Measurements from ENCODE around the gene P3H2. TPM values are rescaled to one million over a fixed set of nuclear protein-coding genes. Genes with fewer than 3 reads are reported as not detected.

Gene P3H2
- total RNA-seq, 1 experiment from 2014 or later: 44.7 TPM

DNA sequence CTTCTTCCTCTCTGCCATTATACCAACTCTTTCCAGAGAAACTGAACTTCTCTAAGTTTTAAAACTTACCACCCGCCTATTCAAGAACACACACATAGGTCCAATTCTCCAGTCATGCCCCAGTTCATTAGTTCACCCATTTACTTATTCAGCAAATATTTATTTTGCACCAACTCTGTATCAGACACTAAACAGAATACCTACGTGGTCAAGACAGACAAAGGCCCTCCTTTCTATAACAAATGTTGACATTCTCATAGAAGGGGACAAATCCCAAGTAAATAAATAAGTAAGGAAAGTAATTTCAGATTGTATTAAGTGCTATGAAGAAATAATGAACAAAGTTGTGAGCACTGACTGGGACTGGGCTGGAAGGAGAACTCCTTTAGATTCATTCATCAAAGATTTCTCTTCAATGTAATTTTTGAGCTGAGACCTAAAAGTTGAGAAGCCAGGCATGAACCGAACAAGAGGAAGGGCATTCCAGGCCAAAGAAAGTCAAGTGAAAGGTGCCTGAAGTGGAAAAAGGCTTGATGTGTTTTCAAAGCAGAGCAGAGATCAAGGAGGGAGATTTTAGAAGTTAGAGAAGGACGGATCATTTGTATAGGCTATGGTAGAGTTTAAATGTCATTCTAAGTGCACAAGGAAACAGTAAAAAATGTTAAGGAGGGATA lies 120.4 kb downstream of the P3H2 start:
- H3K4me3 ChIP-seq (ENCODE audit: insufficient read depth, low read depth, low read length): no peak overlapping the region
- no peaks in the 10 kb centered on the region for H3K36me3 ChIP-seq (replicated peaks; ENCODE audit: control insufficient read depth, insufficient read depth, low read length)
- no peak for DNase-seq
- no peaks in the 10 kb centered on the region for H3K27me3 ChIP-seq (ENCODE audit: control insufficient read depth, insufficient read depth, low read length)

DNA sequence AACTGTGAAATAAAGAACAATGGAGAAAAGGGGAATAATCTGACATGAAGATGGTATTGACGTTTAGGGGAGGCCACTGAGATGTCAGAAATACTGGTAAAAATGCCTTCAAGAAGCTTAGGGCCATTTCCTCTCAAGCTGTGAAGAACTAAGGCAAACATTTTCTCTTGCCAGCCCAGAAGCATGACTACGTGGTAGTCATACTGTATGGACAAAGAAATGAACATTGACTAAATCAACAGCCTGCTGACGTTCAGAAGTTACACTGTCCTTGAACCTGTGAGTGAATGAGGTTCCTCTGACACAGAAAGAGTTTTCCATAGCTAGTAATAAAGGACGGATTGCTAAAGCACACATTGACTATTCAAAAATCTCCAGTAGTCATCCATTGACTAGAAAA lies 121.0 kb downstream of the P3H2 start:
- no peaks in the 10 kb centered on the region for H3K36me3 ChIP-seq (replicated peaks; ENCODE audit: control insufficient read depth, insufficient read depth, low read length)
- no peaks in the 10 kb centered on the region for H3K27me3 ChIP-seq (ENCODE audit: control insufficient read depth, insufficient read depth, low read length)
- H3K4me3 ChIP-seq (ENCODE audit: insufficient read depth, low read depth, low read length): no peak overlapping the region
- no peak for DNase-seq

DNA sequence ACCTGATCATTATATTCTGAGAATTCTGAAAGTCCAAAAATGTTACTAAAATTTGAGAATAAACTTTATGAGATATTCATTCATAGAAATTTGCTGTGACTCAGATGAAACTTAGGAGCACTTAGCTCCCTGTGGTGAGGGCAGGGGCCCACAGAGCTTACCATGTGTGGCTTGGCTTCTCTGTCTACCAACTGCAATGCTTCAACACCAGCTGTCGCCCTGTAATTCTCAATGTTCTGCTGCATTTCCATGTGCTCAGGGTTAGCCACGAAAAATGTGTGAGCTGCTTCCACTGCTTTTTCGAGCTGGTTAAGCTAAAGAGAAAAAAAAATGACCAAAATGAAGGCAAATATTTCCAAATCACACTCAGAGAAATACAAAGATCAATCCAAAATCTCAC lies 125.6 kb downstream of the P3H2 start:
- Histone ChIP-seq H3K4me3 (ENCODE audit: insufficient read depth, low read depth, low read length) (no peak overlapping the region), H3K27me3 (ENCODE audit: control insufficient read depth, insufficient read depth, low read length) (no peaks in the 10 kb centered on the region), H3K36me3 (replicated peaks; ENCODE audit: control insufficient read depth, insufficient read depth, low read length) (no peaks in the 10 kb centered on the region)
- peak; percentile 28 for DNase-seq

DNA sequence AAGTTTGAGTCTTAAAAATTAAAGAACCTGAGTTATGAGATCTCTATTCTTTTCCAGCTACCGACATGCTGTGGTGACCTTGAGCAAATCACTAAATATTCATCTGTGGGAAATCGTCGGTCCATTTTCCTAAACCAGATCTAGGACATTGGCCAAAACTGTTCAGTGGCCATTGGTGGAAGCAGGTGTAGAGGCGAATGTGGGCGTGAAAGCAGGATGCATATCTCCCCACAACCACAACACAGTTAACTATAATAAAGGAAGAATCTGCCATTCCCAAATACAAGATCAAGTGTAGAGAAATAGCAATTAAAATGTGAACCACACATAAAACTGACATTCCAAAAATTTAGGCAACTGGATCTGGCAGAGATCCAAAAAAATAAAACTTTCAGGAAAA lies 129.9 kb downstream of the P3H2 start:
- Histone ChIP-seq H3K4me3 (ENCODE audit: insufficient read depth, low read depth, low read length) (no peak overlapping the region), H3K36me3 (replicated peaks; ENCODE audit: control insufficient read depth, insufficient read depth, low read length) (no peaks in the 10 kb centered on the region), H3K27me3 (ENCODE audit: control insufficient read depth, insufficient read depth, low read length) (no peaks in the 10 kb centered on the region)
- no peak for DNase-seq

DNA sequence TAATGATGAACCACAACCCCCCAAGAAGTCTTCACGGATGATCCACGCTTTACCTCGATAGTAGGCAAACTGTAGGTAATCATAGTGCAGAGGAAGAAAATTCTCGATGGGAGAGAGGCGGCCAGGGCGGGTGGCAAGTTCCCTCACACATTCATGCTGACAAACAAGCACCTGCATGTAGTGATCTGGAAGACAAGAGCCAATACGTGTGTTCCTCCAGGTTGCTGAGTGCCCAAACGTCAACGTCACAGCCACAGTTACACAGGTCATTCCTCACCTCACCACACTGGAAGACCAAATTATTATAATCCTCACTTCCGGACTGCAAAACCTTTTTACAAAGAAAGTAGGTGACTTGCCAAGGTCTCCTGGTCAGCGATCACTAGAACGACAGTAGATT lies 131.8 kb downstream of the P3H2 start:
- no peak for DNase-seq
- Histone ChIP-seq H3K27me3 (ENCODE audit: control insufficient read depth, insufficient read depth, low read length) (no peaks in the 10 kb centered on the region), H3K4me3 (ENCODE audit: insufficient read depth, low read depth, low read length) (no peak overlapping the region), H3K36me3 (replicated peaks; ENCODE audit: control insufficient read depth, insufficient read depth, low read length) (no peaks in the 10 kb centered on the region)

DNA sequence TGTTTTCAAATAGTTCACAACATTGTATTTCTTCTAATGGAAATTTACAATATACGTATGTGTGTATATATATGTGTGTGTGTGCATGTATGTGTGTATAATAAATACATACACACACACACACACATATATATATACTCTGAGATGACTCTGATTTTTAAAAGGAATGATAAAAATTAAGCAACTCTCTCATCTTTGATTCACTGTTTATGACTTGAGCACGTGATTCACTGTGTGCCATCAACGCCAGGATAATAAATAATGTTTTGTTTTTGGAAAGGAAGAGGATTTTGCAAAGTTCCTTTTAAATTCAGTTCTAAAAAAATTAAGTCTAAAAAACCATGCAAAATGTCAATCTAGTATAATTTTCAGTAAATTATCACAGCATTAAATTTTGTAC lies 132.4 kb downstream of the P3H2 start:
- Histone ChIP-seq H3K4me3 (ENCODE audit: insufficient read depth, low read depth, low read length) (no peak overlapping the region), H3K27me3 (ENCODE audit: control insufficient read depth, insufficient read depth, low read length) (no peaks in the 10 kb centered on the region), H3K36me3 (replicated peaks; ENCODE audit: control insufficient read depth, insufficient read depth, low read length) (no peaks in the 10 kb centered on the region)
- DNase-seq: no peak

DNA sequence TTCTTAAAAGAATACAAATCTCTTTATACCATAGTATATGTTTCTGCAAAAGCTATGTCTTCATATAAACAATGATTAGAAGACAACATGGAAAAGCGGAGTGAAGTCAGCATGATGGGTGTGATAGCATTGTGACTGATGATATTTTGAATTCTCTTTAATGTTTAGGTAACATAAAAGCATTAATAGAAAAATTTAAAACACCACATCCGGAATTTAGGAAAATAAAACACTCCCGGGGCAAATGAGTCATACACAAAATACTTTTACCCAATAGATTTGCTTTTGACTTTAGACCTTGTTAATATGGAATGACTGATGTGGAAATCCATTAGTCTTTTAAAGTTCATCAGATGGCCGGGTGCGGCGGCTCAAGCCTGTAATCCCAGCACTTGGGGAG lies 134.7 kb downstream of the P3H2 start:
- DNase-seq: no peak
- no peaks in the 10 kb centered on the region for H3K36me3 ChIP-seq (replicated peaks; ENCODE audit: control insufficient read depth, insufficient read depth, low read length)
- no peak overlapping the region for H3K4me3 ChIP-seq (ENCODE audit: insufficient read depth, low read depth, low read length)
- H3K27me3 ChIP-seq (ENCODE audit: control insufficient read depth, insufficient read depth, low read length): no peaks in the 10 kb centered on the region

DNA sequence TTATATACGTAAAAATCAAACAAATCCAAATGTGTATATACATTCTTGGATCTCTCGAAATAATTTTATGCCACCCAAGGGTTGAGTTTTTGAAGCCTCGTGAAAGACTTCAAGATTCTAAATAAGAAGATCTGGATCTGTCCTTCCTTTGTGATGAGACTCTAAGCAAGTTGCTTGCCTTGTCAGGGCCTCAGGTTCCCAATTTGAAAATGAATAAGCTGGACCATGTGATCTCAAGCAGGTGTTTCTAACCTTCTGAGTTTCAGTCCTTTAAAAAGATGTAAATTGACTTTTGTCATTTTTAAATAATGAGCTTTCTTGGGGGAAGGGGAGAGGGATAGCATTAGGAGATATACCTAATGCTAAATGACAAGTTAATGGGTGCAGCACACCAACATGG lies 137.1 kb downstream of the P3H2 start:
- peak; percentile 35 for DNase-seq

DNA sequence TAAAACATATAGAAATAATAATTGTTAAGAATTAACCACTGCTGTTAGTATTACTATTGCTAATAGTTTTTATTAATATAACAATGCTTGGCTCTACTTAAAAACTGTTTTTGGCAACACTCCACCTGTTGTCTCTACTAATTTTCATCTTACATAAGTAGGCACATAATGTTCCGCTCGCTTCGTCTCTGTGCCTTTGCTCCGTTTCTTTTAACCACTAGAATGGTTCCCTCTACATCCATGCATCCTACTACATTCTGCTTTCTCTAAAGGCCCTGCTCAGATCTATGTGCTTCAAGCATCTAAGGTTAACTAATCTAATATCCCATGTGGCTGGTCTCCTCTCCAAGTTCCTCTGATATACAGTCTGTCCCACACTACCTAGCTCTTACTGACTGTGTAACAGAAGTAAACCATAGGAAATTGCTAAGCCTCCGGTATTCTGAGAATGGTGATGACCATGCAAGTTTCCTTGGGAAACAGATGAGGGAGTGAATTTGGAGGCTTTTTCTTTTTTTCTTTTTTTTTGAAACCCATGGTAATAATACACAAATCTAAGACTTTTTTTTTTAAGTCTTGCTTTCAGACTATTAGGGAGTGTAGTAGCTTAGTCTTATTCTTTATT lies 138.3 kb downstream of the P3H2 start:
- Histone ChIP-seq H3K27me3 (ENCODE audit: control insufficient read depth, insufficient read depth, low read length) (no peaks in the 10 kb centered on the region), H3K36me3 (replicated peaks; ENCODE audit: control insufficient read depth, insufficient read depth, low read length) (no peaks in the 10 kb centered on the region), H3K4me3 (ENCODE audit: insufficient read depth, low read depth, low read length) (no peak overlapping the region)
- no peak for DNase-seq

More for the DNA sequence above, 137.1 kb downstream of the P3H2 start:
- Histone ChIP-seq H3K4me3 (ENCODE audit: insufficient read depth, low read depth, low read length) (no peak overlapping the region), H3K27me3 (ENCODE audit: control insufficient read depth, insufficient read depth, low read length) (no peaks in the 10 kb centered on the region), H3K36me3 (replicated peaks; ENCODE audit: control insufficient read depth, insufficient read depth, low read length) (no peaks in the 10 kb centered on the region)

DNA sequence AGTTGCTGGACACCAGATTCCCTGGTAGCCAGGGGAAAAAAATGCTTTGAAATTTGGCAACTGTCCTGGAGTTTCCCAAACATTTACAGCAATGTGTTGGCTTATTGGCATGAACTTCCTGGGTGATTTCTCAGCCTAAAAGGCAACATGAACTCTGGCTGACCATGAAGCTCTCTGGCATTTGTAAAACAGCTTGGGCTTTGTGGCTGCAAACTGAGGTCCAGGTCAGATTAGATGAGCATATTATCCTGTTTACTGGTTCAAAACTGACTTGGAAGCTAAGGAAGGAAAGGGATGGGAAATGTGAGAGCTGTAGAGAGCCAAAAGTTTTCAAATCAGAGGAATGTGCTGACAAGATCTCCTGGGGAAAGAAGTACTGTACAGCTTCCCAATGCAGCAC lies 139.0 kb downstream of the P3H2 start:
- no peak overlapping the region for H3K4me3 ChIP-seq (ENCODE audit: insufficient read depth, low read depth, low read length)
- H3K27me3 ChIP-seq (ENCODE audit: control insufficient read depth, insufficient read depth, low read length): no peaks in the 10 kb centered on the region
- DNase-seq: no peak
- H3K36me3 ChIP-seq (replicated peaks; ENCODE audit: control insufficient read depth, insufficient read depth, low read length): no peaks in the 10 kb centered on the region

DNA sequence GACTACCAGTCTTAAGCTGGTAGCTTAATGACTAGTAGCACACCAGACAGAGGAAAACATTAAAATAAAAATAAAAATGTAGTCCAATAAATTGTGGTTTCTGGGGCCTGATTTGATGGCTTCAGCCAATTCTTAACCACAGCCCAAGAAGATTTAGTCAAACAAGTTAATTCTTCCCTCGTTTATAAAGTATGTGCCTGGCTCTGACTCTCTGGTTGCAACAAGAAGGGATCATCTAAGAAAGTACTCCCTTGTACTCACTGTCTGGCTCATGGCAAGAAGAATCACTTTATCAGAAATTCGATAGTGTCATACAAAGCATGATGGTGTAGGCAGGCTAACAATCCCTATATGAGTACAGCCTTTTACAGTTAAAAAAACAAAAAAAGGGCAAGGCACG lies 141.9 kb downstream of the P3H2 start:
- H3K4me3 ChIP-seq (ENCODE audit: insufficient read depth, low read depth, low read length): no peak overlapping the region
- no peak for DNase-seq
- H3K36me3 ChIP-seq (replicated peaks; ENCODE audit: control insufficient read depth, insufficient read depth, low read length): no peaks in the 10 kb centered on the region
- no peaks in the 10 kb centered on the region for H3K27me3 ChIP-seq (ENCODE audit: control insufficient read depth, insufficient read depth, low read length)

DNA sequence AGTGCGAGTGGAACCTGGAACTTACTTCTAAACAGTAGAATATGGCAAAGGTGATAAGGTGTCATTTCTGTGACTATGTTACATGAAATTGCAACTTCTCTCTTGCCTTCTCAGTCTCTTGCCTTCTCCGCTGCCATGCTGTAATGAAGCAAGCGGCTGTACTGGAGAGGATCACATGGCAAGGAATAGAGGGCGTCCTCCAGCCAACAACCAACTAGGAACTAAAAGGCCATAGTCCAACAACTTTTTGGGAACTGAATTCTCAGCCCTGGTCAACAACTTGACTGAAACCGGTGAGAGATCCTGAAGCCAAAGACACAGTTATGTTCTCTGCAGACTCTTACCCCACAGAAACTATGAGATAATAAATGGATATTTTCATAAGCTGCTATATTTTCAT lies 143.5 kb downstream of the P3H2 start:
- Histone ChIP-seq H3K36me3 (replicated peaks; ENCODE audit: control insufficient read depth, insufficient read depth, low read length) (no peaks in the 10 kb centered on the region), H3K4me3 (ENCODE audit: insufficient read depth, low read depth, low read length) (no peak overlapping the region), H3K27me3 (ENCODE audit: control insufficient read depth, insufficient read depth, low read length) (no peaks in the 10 kb centered on the region)
- DNase-seq: no peak

DNA sequence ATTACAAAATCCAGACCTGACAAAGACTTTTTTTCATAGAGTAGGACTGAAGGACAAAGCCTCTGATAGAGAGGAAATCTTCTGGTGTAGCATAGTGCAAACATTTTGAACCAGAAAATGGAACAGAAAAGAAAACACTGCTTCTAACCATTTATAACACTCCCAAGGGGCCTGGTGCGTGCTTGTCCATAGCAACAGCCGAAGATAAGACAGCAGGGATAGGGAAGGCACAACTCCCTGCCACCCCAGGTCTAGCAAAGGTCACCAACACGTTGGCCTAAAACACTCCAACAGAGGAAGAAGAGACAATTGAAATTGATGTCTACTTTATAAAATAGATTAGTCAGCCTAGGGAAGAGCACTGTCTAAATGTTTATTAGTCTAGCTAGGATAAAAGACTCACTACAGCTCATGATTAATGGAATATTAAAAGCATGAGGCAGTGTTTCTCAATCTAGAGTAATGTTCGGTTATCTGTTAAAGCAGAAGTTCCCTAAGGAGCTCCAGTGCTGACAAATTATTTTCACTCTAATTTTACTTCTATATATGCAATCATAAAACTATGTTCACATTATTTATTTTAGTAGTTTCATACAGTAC lies 145.2 kb downstream of the P3H2 start:
- H3K4me3 ChIP-seq (ENCODE audit: insufficient read depth, low read depth, low read length): no peak overlapping the region
- DNase-seq: no peak
- H3K36me3 ChIP-seq (replicated peaks; ENCODE audit: control insufficient read depth, insufficient read depth, low read length): no peaks in the 10 kb centered on the region
- H3K27me3 ChIP-seq (ENCODE audit: control insufficient read depth, insufficient read depth, low read length): no peaks in the 10 kb centered on the region

DNA sequence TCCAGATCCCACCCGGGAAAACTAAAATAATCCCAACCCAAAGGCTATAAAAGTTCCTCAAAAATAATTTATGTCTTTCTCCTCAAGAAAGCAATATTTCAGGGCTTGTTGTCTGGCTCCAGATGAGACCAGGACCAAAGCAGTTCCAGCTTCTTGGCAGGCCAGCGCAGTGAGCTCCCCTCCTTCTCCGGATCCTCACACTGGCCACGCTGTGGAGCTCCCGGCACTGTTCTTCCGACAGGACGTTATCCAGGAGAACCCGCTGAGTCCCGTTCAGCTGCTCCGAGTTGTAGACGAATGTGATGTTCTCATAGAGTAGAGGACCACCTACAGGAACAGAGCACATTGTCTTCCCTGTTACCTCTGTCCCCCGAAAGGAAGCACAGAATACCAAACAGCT lies 146.3 kb downstream of the P3H2 start:
- Histone ChIP-seq H3K36me3 (replicated peaks; ENCODE audit: control insufficient read depth, insufficient read depth, low read length) (no peaks in the 10 kb centered on the region), H3K4me3 (ENCODE audit: insufficient read depth, low read depth, low read length) (no peak overlapping the region), H3K27me3 (ENCODE audit: control insufficient read depth, insufficient read depth, low read length) (no peaks in the 10 kb centered on the region)
- no peak for DNase-seq

DNA sequence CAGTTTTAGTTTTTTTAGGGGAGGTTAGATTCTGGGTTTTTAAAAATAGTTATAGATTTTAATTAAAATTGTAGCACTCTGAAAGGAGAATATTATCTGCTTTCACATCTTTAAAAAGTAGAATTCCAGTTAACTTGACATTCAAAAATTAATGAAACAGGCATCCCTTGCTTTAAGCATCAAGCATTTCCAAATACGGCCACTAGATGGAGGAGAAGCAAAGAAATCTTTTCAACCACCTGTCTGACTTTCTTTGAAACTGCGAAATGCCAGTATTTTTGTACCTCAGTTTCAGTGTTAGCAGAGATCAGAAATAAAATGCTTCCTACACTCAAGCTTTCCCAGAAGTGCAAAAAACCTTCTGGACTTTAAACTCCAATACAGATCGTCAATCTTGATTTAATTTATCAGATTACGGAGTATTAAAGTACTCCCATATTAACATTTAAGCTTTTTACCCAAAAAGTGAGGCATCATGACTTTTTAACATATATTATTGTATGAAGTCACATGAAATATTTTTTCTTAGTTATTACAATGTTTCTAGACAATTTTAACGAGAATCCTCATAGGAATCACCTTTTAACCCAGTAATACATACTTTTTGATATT lies 153.3 kb downstream of the P3H2 start:
- Histone ChIP-seq H3K27me3 (ENCODE audit: control insufficient read depth, insufficient read depth, low read length) (no peaks in the 10 kb centered on the region), H3K4me3 (ENCODE audit: insufficient read depth, low read depth, low read length) (no peak overlapping the region), H3K36me3 (replicated peaks; ENCODE audit: control insufficient read depth, insufficient read depth, low read length) (no peaks in the 10 kb centered on the region; the same call in 1 of the 2 replicates)
- DNase-seq: peak; percentile 50

Data from H7 (cell line).